ENCODE results near the gene STT3B.
"Not testable (repeated sequence)": the region's sequence is repeated elsewhere in the genome, so short reads cannot be mapped to it uniquely, and the experiment has no call there.

Gene STT3B

GRCh38 chr3:31590650-31591049 is 57.9 kb downstream of the STT3B start:
- H3K4me3 ChIP-seq (ENCODE audit: low read depth, low read length) = no peak overlapping the region

GRCh38 chr3:31592764-31593163 is 60.0 kb downstream of the STT3B start:
- no peak overlapping the region for H3K4me3 ChIP-seq (ENCODE audit: low read depth, low read length)

- H3K4me3 ChIP-seq (ENCODE audit: low read depth, low read length) = no peak overlapping the region
Observed at GRCh38 chr3:31596176-31596575, 63.5 kb downstream of the STT3B start.

GRCh38 chr3:31600431-31600830 is 67.7 kb downstream of the STT3B start:
- no peak overlapping the region for H3K4me3 ChIP-seq (ENCODE audit: low read depth, low read length)

GRCh38 chr3:31605333-31605732 is 72.6 kb downstream of the STT3B start:
- not testable (repeated sequence) for H3K4me3 ChIP-seq (ENCODE audit: low read depth, low read length)

- no peak overlapping the region for H3K4me3 ChIP-seq (ENCODE audit: low read depth, low read length)
Observed at GRCh38 chr3:31606453-31606852, 73.7 kb downstream of the STT3B start.

- H3K4me3 ChIP-seq (ENCODE audit: low read depth, low read length) = no peak overlapping the region
Observed at GRCh38 chr3:31610700-31611275, 78.1 kb downstream of the STT3B start.

- H3K4me3 ChIP-seq (ENCODE audit: low read depth, low read length) = no peak overlapping the region
Observed at GRCh38 chr3:31613177-31613576, 80.5 kb downstream of the STT3B start.

- H3K4me3 ChIP-seq (ENCODE audit: low read depth, low read length) = no peak overlapping the region
Observed at GRCh38 chr3:31613654-31614053, 80.9 kb downstream of the STT3B start.

- no peak overlapping the region for H3K4me3 ChIP-seq (ENCODE audit: low read depth, low read length)
Observed at GRCh38 chr3:31614162-31614921, 81.6 kb downstream of the STT3B start.

GRCh38 chr3:31615071-31615875 is 82.5 kb downstream of the STT3B start:
- H3K4me3 ChIP-seq (ENCODE audit: low read depth, low read length) = no peak overlapping the region

- no peak overlapping the region for H3K4me3 ChIP-seq (ENCODE audit: low read depth, low read length)
Observed at GRCh38 chr3:31616711-31617110, 84.0 kb downstream of the STT3B start.

- H3K4me3 ChIP-seq (ENCODE audit: low read depth, low read length) = no peak overlapping the region
Observed at GRCh38 chr3:31620656-31621055, 87.9 kb downstream of the STT3B start.

GRCh38 chr3:31621314-31621713 is 88.6 kb downstream of the STT3B start:
- H3K4me3 ChIP-seq (ENCODE audit: low read depth, low read length) = no peak overlapping the region

GRCh38 chr3:31622636-31623288 is 90.0 kb downstream of the STT3B start:
- H3K4me3 ChIP-seq (ENCODE audit: low read depth, low read length) = no peak overlapping the region

GRCh38 chr3:31624083-31624709 is 91.5 kb downstream of the STT3B start:
- no peak overlapping the region for H3K4me3 ChIP-seq (ENCODE audit: low read depth, low read length)

GRCh38 chr3:31625358-31625757 is 92.6 kb downstream of the STT3B start:
- no peak overlapping the region for H3K4me3 ChIP-seq (ENCODE audit: low read depth, low read length)

GRCh38 chr3:31629054-31629453 is 96.3 kb downstream of the STT3B start:
- H3K4me3 ChIP-seq (ENCODE audit: low read depth, low read length) = no peak overlapping the region

- H3K4me3 ChIP-seq (ENCODE audit: low read depth, low read length) = no peak overlapping the region
Observed at GRCh38 chr3:31634476-31634875, 101.8 kb downstream of the STT3B start.

- H3K4me3 ChIP-seq (ENCODE audit: low read depth, low read length) = no peak overlapping the region
Observed at GRCh38 chr3:31635545-31635944, 102.8 kb downstream of the STT3B start.

GRCh38 chr3:31636049-31636448 is 103.3 kb downstream of the STT3B start:
- no peak overlapping the region for H3K4me3 ChIP-seq (ENCODE audit: low read depth, low read length)

Data from iPS-11a (cell line).